HepG2 (cell line): ENCODE data around the gene ZNF586. TPM values are rescaled to one million over a fixed set of nuclear protein-coding genes. Genes with fewer than 3 reads are reported as not detected.

Source experiments
- ATAC-seq: fragments of 200-7000 bp; cut with Tn5 transposase; 3 replicates; pipeline ENCODE4 v1.9.1; 2020; ENCODE audit warnings: mild to moderate bottlenecking, moderate library complexity
- BruUV-seq: library from RNA; stranded (reverse); fragments of 400-500 nt; replicated peaks from 2 replicates; lab custom pipeline; 2021; lab: Mats Ljungman, UMichigan
- CTCF ChIA-PET: fragments of 300-600 bp; formaldehyde crosslinking; extraction: SDS; loops from one replicate; lab custom pipeline; 2021; ENCODE audit warnings: low total read pairs, inconsistent platforms, low intra/inter-chr PET ratio; lab: Yijun Ruan, JAX
- POLR2A ChIA-PET: fragments of 350-600 bp; sonication (Branson Sonifier 250); formaldehyde crosslinking; loops from one replicate; lab custom pipeline; 2020; ENCODE audit warnings: antibody characterized with exemption, inconsistent platforms; lab: Yijun Ruan, JAX
- DNase-seq: peaks from one replicate; pipeline ENCODE4 v3.0.0-alpha.2; 2015; ENCODE audit warnings: low spot score
- FAIRE-seq: peaks from 3 replicates; lab custom pipeline; 2011; peaks lifted over from hg19 to GRCh38; lab: Jason Lieb, UNC
- H2AFZ ChIP-seq: one replicate; pipeline ENCODE4 v1.6.1; 2011; ENCODE audit warnings: low read length, inconsistent platforms
- H3K27ac ChIP-seq: fragments of 300-600 bp; 3 replicates; pipeline ENCODE4 v1.8.0; 2011; ENCODE audit warnings: mixed run types, mild to moderate bottlenecking, mixed read lengths, low read length, inconsistent platforms; ENCODE audit not compliant: insufficient read depth; ENCODE audit errors: extremely low read length
- H3K27me3 ChIP-seq, 2 experiments: fragments of 200-600 bp in 1 of 2; 2 replicates in 1 of 2; 3 replicates in 1 of 2; pipeline versions ENCODE4 v1.6.0 to v1.8.0; 2011; ENCODE audit warnings: low read length in 2 of 2, mild to moderate bottlenecking in 2 of 2, moderate library complexity in 2 of 2, inconsistent platforms in 1 of 2; ENCODE audit not compliant: insufficient read depth in 2 of 2, control insufficient read depth in 1 of 2
- H3K36me3 ChIP-seq, 2 experiments: fragments of 200-600 bp in 1 of 2; replicated peaks in 1 of 2; 2 replicates in 1 of 2; 3 replicates in 1 of 2; pipeline versions ENCODE4 v1.5.1 to v1.8.0; 2011; ENCODE audit warnings: low read length in 2 of 2, inconsistent platforms in 1 of 2; ENCODE audit not compliant: insufficient read depth in 2 of 2, control insufficient read depth in 1 of 2
- H3K4me1 ChIP-seq: 2 replicates; pipeline ENCODE4 v1.5.1; 2012; ENCODE audit warnings: low read length, inconsistent platforms; ENCODE audit not compliant: insufficient read depth
- H3K4me2 ChIP-seq: 2 replicates; pipeline ENCODE4 v1.6.0; 2011; ENCODE audit warnings: low read depth, low read length, inconsistent platforms
- H3K4me3 ChIP-seq, 3 experiments: fragments of 200-600 bp in 1 of 3; sonication (generic), shearing (Covaris generic) in 1 of 3; replicated peaks in 1 of 3; 2 replicates each; pipeline ENCODE4 v1.5.1; 2011 to 2016; ENCODE audit warnings: low read length in 3 of 3, inconsistent platforms in 2 of 3, low read depth in 2 of 3, mild to moderate bottlenecking in 2 of 3, control low read depth in 1 of 3, mixed read lengths in 1 of 3; ENCODE audit not compliant: insufficient read depth in 1 of 3
- H3K79me2 ChIP-seq: one replicate; pipeline ENCODE4 v1.6.1; 2011; ENCODE audit warnings: low read length, inconsistent platforms; ENCODE audit not compliant: insufficient read depth
- H3K9ac ChIP-seq: 2 replicates; pipeline ENCODE4 v1.6.0; 2011; ENCODE audit warnings: mild to moderate bottlenecking, low read depth, low read length, inconsistent platforms; ENCODE audit not compliant: insufficient read depth
- H3K9me3 ChIP-seq: 2 replicates; pipeline ENCODE4 v1.5.1; 2012; ENCODE audit warnings: mild to moderate bottlenecking, low read length
- H4K20me1 ChIP-seq: 2 replicates; pipeline ENCODE4 v1.6.0; 2011; ENCODE audit warnings: inconsistent platforms, mild to moderate bottlenecking, low read length, moderate library complexity; ENCODE audit not compliant: insufficient read depth
- SAFB2 ChIP-seq: sonication (generic); formaldehyde crosslinking; IDR thresholded peaks from 2 replicates; pipeline ENCODE4 v1.5.1; 2020; ENCODE audit warnings: missing genetic modification reagents, low read depth, mild to moderate bottlenecking, borderline replicate concordance
- U2AF2 ChIP-seq: fragments of 200-400 bp; formaldehyde crosslinking; IDR thresholded peaks from 2 replicates; pipeline ENCODE4 v1.6.1; 2017; ENCODE audit warnings: low read depth, mild to moderate bottlenecking, low read length
- WGBS: methylation state at CpG from one replicate; pipeline ENCODE4 v1.1.6; 2017; ENCODE audit warnings: low lambda C conversion rate; 5-methylcytosine and 5-hydroxymethylcytosine counted together
- in situ Hi-C: cut with HindIII; loops from 2 replicates; pipeline ENCODE4 v1.10.0; 2017; ENCODE audit warnings: low pct_unique_long_range_greater_than_20kb; ENCODE audit not compliant: extremely low pct_ligation_motif_present
- intact Hi-C: fragments of 100-400 bp; cut with micrococcal nuclease; formaldehyde crosslinking; loops from one replicate; pipeline ENCODE4 v1.10.0; 2022; ENCODE audit not compliant: unreplicated experiment
- polyA plus RNA-seq, 8 experiments: library from polyadenylated mRNA; depleted of rRNA in 3 of 8; stranded (reverse) in 7 of 8; unstranded in 1 of 8; fragments of >200 nt; fragmentation: Illumina TruSeq in 4 of 8; extraction: Trizol in 4 of 8; gene quantifications; 2 replicates each; pipeline versions ENCODE4 v1.2.1 to v1.2.3, GENCODE V29; 2011 to 2016; ENCODE audit warnings: low read depth in 4 of 8, missing spikeins in 1 of 8, mixed read lengths in 1 of 8; ENCODE audit not compliant: insufficient read depth in 1 of 8
- total RNA-seq, 5 experiments: library from RNA; depleted of rRNA; stranded (reverse); fragments of >200 nt; fragmentation: Illumina TruSeq; extraction: Trizol; gene quantifications; 2 replicates each; pipeline ENCODE4 v1.2.3, GENCODE V29; 2016; ENCODE audit warnings: low read depth in 1 of 5
- TF ChIP-seq, protein P1 (sequence below): sonication (generic); formaldehyde crosslinking; IDR thresholded peaks from 2 replicates; pipeline ENCODE4 v1.4.0; 2020; ENCODE audit warnings: missing genetic modification reagents, borderline replicate concordance
- TF ChIP-seq, protein P2 (sequence below): sonication (generic); formaldehyde crosslinking; IDR thresholded peaks from 2 replicates; pipeline ENCODE4 v1.8.0; 2022; ENCODE audit warnings: mild to moderate bottlenecking, missing genetic modification reagents, borderline replicate concordance
- TF ChIP-seq, protein P3 (sequence below): IDR thresholded peaks from 2 replicates; pipeline ENCODE4 v1.6.1; 2016; ENCODE audit warnings: low read depth, borderline replicate concordance

ZNF586 gene
- total and polyA plus RNA-seq, 2 of the 13 experiments (the other 11 are each of a cell fraction or from before 2014, with no cell fraction given), result 0.50 to 3.4 TPM

DNA sequence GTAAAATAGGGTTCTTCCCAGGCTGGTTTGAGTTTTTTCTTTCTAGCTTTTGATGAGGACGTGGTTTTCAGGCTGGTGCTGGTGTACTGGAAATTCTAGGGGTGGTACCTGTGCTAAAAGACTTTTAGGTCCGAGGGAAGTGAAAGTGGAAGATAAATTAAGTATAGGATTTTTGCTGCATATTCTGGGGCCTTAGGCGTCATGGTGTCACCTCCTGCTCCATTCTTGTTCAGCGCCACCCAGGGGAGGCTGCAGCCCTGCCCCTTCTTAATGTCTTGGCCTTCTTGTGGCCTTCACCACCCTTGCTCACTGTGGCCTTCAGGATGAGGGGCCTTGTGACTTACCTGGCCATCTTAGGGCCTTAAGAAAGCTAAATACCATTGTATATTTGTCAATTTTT, 32.8 kb downstream of the ZNF586 start (continued):
- TF ChIP-seq, protein P1, sequence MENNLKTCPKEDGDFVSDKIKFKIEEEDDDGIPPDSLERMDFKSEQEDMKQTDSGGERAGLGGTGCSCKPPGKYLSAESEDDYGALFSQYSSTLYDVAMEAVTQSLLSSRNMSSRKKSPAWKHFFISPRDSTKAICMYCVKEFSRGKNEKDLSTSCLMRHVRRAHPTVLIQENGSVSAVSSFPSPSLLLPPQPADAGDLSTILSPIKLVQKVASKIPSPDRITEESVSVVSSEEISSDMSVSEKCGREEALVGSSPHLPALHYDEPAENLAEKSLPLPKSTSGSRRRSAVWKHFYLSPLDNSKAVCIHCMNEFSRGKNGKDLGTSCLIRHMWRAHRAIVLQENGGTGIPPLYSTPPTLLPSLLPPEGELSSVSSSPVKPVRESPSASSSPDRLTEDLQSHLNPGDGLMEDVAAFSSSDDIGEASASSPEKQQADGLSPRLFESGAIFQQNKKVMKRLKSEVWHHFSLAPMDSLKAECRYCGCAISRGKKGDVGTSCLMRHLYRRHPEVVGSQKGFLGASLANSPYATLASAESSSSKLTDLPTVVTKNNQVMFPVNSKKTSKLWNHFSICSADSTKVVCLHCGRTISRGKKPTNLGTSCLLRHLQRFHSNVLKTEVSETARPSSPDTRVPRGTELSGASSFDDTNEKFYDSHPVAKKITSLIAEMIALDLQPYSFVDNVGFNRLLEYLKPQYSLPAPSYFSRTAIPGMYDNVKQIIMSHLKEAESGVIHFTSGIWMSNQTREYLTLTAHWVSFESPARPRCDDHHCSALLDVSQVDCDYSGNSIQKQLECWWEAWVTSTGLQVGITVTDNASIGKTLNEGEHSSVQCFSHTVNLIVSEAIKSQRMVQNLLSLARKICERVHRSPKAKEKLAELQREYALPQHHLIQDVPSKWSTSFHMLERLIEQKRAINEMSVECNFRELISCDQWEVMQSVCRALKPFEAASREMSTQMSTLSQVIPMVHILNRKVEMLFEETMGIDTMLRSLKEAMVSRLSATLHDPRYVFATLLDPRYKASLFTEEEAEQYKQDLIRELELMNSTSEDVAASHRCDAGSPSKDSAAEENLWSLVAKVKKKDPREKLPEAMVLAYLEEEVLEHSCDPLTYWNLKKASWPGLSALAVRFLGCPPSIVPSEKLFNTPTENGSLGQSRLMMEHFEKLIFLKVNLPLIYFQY, result no peak
- TF ChIP-seq, protein P2, sequence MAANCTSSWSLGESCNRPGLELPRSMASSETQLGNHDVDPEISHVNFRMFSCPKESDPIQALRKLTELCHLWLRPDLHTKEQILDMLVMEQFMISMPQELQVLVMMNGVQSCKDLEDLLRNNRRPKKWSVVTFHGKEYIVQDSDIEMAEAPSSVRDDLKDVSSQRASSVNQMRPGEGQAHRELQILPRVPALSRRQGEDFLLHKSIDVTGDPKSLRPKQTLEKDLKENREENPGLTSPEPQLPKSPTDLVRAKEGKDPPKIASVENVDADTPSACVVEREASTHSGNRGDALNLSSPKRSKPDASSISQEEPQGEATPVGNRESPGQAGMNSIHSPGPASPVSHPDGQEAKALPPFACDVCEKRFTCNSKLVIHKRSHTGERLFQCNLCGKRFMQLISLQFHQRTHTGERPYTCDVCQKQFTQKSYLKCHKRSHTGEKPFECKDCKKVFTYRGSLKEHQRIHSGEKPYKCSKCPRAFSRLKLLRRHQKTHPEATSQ, result no peak
- TF ChIP-seq SAFB2 (CRISPR knock-in tag) (no peak), U2AF2 (no peak)
- TF ChIP-seq, all 625 proteins: peak for 0

DNA sequence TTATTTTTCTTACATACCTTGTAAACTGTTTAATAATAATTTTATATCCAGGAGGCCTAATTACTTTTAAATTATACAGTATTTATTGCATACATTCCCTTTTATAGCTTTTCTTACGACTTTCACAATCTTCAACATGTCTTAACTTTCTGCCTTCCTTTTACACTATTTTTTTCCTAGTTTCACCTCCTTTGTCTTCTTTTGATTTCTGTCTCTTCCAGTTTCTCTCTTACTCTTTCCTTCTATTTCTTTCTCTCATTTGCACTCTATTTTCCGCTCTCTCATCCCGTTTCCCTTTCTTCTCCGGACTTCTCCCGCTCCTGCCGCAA, 33.8 kb downstream of the ZNF586 start:
- H3K4me2 ChIP-seq, result peak overlapping the region; percentile 47
- CTCF ChIA-PET, result no interaction called here
- no peaks in the 10 kb centered on the region for H3K79me2 ChIP-seq

More for the DNA sequence above, 33.8 kb downstream of the ZNF586 start:
- Histone ChIP-seq H3K9me3 (no peaks in the 10 kb centered on the region), H4K20me1 (no peaks in the 10 kb centered on the region), H3K36me3 (peaks cover 5 to 12% of the 10 kb centered on the region in 2 experiments; a peak in 4 of 5 replicates), H3K9ac (peak overlapping the region; percentile 47; the same call in 1 of the 2 replicates), H2AFZ (no peak overlapping the region), H3K4me3 (peak overlapping the region; percentile 56 to 59 (median 59)), H3K4me1 (peaks cover 6% of the 10 kb centered on the region; the same call in 1 of the 2 replicates)
- WGBS, result 49% methylated on average over 6 of the region's 6 CpGs
- BruUV-seq, result TSS peak; percentile 30
- no peak for FAIRE-seq
- POLR2A ChIA-PET, result interaction anchor here (0.9 kb wide), 1 partner anchor 48 kb away, joined by 3 read pairs; no protein-coding TSS in a partner anchor
- TF ChIP-seq, protein P3, sequence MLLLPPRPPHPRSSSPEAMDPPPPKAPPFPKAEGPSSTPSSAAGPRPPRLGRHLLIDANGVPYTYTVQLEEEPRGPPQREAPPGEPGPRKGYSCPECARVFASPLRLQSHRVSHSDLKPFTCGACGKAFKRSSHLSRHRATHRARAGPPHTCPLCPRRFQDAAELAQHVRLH (CRISPR knock-in tag), result no peak
- TF ChIP-seq U2AF2, result peak; percentile 91; the same call in 1 of the 2 replicates
- TF ChIP-seq, all 625 proteins: peak for 1
- Histone ChIP-seq H3K27me3 (no peaks in the 10 kb centered on the region), H3K27ac (peak overlapping the region; percentile 57)
- DNase-seq, result no peak
- in situ Hi-C loops, result no loop called here
- intact Hi-C loops, result no loop called here
- ATAC-seq, result no peak
